Stimulated activated CD8-positive, alpha-beta memory T cell treated with anti-CD3 and anti-CD28 coated beads, Interleukin-15, amount 100 ng/mL, for 1 hour (primary cell): ENCODE data around the gene HOXA9.

Source experiments
- DNase-seq: peaks from one replicate; pipeline ENCODE4 v3.0.0-alpha.2; 2020; ENCODE audit warnings: low read depth

The HOXA9 gene

GRCh38 chr7:27153526-27153925 lies 11.8 kb downstream of the HOXA9 start:
- no peak for DNase-seq

DNA sequence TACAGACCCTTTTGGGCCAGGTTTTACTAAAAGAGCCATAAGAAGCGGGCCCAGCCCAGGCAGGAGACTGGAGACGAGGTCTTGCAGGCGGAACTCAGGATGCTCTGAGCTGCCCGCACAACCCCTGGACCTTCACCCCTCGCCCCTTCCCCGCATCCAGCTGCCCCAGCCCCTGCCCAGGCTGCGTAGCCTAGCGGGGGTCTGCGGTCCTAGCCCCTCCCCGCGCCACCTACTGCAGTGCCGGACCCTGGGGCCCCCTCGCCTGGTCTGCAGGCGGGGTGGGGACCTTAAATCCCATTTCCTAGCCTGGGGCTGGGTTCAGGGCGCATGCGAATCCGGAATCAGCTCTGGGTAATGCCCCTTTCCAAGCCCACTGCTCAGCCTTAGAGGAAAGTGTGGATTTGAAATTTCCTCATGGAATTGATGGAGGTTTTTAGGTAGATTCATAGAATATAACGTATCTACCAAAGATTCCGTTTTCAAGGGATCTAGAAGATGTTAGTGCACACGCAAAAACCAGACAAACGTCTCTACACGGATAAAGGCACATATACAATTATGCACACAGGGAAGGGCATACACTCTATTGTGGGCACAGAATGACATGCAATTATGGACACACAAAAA lies 12.4 kb downstream of the HOXA9 start:
- no peak for DNase-seq

- no peak for DNase-seq
Observed at GRCh38 chr7:27151931-27152815, 13.2 kb downstream of the HOXA9 start, which contains the start of gene HOXA3. TSS of gene HOXA3 (minus strand) at chr7:27152583. CDS start at chr7:27110640, 41,943 bp downstream.

- no peak for DNase-seq
Observed at GRCh38 chr7:27151341-27151930, 13.9 kb downstream of the HOXA9 start.

- no peak for DNase-seq
Observed at GRCh38 chr7:27150568-27151340, 14.6 kb downstream of the HOXA9 start.

- no peak for DNase-seq
Observed at GRCh38 chr7:27149842-27150567, 15.3 kb downstream of the HOXA9 start.

- DNase-seq, result no peak
Observed at GRCh38 chr7:27148756-27149641, 16.3 kb downstream of the HOXA9 start.

DNA sequence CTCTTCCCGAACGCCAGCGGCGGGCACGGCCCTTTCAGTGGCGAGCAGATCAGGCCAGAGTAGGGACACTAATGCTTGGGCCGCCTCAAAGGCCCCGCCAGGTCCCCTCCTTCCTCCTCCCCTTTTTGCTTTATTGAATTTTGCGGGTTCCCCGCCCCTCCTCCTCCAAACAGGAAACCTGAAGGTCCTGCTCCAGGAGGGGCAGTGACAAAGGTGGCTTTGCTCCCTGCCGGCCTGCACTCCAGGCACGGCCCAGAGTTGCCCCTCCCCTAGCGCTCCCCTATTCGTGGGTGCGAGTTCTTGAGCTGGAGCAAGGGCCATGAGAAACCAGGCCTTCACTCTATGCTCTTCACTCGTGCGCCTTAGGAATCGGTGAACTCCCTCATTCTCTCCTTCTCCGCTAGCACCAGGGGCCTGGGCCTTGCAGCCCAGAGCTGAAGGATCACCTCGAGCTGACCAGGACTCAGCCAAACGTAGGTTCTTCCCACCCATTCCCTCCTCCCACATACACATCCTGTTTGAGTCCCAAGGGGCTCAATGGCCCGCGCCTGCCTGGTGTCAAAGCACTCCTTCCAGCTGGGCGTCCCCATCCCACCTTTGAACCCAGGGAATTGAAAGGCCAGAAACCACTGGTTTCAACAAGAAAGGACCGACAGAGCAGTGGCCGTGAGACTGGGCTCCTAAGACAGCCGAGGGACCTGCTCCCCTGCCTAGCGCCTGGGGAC lies 17.1 kb downstream of the HOXA9 start:
- DNase-seq, result no peak

DNA sequence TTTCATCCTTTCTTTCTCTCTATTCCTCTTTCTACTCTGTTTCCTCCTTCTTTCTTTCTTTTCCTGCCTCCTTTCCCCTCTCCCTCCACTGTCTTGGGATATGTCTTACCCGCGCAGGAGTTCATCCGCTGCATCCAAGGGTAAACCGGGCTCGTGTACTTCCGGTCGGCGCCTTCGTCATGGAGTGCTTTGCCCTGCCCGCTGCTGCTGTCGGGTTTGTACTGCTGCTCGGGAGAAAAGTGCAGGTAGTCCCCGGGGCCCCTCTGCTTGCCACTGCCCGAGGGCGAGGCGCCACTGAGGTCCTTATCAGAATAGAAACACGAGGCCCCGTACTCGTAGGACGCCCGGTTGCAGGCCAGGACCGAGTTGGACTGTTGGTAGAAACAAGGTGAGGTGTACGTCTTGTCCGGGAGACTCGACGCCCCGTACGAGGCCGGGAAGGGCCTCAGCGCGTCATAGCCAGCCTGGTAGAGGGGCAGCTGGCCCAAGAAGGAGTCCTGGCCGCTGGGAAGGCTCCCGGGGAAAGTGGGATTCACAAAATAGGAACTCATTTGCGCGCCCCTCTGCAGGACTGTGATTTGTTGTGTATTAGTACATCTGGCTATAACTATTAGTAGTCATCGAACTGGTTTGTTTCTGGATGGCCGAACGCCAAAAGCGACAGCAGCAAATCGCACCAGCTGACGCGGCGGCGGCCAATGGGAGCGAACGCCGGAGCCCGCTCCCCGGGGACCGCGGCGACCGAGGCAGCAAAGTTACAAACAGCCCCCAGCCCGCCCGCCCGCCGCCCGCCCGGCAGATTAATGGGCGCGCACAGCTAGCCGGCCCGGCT lies 17.9 kb downstream of the HOXA9 start, which contains the start of gene HOXA6:
Gene HOXA6, minus strand, starts transcription at position 576 of the 832 bp plus-strand sequence. Its CDS starts 25 bp downstream, at position 551.
- no peak for DNase-seq

DNA sequence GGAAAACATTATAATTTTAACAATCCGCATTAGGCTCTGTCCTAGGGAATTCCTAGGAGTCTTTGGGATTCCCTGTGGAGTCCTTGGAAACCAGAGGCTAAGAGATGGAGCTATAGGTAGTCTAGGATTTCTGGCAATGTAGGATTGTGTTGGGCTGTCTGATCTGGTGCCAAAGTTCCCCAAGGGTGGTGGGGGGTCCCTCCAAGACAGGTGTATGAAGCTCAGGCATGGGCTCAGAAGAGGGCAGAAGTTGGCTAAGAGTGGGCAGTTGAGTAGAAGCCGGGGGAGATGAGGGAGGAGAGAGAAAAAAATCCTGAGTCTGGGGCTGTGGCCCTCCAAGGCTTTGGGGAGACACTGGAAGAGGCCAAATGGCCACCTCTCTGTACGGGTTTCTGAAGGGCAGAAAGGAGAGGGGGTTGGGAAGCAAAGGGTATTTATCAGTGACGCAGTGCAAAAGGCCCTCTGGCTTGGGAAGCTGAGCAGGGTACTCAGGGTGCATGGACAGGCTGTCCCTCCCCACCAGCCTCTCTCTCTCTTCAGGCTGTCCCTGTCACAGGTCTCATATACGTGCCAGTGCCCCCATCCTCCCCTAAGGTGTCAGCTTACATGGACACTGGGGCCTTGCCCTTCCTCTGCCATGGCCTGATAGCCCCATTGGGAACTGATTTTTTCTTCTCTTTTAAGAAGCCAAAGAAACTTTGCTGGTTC lies 18.7 kb downstream of the HOXA9 start:
- DNase-seq, result no peak

GRCh38 chr7:27145914-27146412 lies 19.4 kb downstream of the HOXA9 start:
- DNase-seq, result no peak

DNA sequence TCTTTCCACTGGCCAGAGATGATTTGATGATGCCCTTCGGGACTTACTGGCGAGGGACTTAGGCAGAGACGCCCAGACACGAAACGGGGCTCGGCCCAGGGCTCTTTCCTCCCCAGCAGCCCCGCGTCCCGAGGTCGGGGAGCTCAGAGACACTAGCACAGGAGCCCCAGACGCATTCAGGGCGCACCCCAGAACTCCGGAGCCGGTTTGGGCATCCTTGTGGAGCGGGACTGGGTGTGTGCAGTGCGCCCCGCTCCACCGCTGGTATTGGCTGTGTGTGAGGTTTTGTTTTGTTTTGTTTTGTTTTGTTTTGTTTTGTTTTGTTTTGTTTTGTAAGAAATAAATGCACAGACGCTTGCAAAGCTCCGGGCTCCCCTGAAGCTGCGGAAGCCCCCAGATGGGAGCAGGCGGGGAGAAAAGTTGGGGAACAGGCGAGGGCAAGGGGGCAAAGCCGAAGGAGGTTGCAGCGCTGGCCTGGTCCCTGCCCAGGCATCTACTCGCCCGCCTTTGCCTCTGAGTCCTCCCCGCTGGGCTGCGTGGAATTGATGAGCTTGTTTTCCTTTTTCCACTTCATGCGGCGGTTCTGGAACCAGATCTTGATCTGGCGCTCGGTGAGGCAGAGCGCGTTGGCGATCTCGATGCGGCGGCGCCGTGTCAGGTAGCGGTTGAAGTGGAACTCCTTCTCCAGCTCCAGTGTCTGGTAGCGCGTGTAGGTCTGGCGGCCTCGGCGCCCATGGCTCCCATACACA lies 20.0 kb downstream of the HOXA9 start:
- no peak for DNase-seq

DNA sequence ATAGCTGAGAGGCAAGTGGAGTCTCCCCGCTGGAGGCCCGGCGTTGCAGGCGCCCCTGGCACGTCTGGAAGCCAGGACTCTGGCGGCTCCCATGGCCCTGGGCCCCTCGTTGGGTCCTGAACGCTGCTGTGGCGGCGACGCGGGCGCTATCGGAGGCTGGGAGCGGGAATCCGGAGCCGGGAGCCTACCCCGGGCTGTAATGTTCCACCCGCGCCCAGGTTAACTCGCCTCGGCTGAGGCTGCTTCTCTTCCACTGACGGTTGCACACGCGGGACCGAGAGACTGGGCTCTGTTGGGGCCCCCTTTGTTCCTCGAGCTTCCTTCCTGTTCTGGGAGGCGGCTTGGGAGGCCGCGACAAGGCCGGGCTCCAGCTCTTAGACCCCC lies 20.6 kb downstream of the HOXA9 start:
- no peak for DNase-seq

- no peak for DNase-seq
Observed at GRCh38 chr7:27143950-27144780, 21.2 kb downstream of the HOXA9 start.

DNA sequence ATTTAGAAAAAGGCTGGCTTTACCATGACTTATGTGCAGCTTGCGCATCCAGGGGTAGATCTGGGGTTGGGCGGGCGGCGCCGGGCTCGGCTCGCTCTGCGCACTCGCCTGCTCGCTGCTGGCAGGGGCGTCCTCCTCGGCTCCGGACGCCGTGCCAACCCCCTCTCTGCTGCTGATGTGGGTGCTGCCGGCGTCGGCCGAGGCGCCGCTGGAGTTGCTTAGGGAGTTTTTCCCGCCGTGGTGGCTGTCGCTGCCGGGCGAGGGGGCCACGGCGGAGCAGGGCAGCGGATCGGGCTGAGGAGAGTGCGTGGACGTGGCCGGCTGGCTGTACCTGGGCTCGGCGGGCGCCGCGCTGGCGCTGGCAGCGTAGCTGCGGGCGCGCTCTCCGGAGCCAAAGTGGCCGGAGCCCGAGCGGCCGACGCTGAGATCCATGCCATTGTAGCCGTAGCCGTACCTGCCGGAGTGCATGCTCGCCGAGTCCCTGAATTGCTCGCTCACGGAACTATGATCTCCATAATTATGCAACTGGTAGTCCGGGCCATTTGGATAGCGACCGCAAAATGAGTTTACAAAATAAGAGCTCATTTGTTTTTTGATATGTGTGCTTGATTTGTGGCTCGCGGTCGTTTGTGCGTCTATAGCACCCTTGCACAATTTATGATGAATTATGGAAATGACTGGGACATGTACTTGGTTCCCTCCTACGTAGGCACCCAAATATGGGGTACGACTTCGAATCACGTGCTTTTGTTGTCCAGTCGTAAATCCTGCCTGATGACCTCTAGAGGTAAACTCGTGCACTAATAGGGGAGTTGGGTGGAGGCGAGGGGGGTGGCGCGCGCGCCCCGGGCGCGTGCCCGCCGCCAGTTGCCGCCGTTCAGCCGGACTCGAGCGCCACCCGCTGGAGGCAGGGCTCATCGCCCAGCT lies 22.1 kb downstream of the HOXA9 start, which contains the start of gene HOXA5:
Gene HOXA5, minus strand, starts transcription at position 659 of the 927 bp plus-strand sequence. Its CDS starts 74 bp downstream, at position 585.
- DNase-seq, result no peak
